NCI-H146 (cell line): ENCODE results near the gene SNRNP25.
A peak's percentile ranks its signal among the peaks of the same experiment; 100 is the strongest.

ENCODE experiments used
- DNase-seq: peaks from one replicate; lab custom pipeline; 2025; lab: John Stamatoyannopoulos, UW

SNRNP25 gene

GRCh38 chr16:78444-79150 is 25.0 kb downstream of the SNRNP25 start:
- peak; percentile 50 for DNase-seq

DNA sequence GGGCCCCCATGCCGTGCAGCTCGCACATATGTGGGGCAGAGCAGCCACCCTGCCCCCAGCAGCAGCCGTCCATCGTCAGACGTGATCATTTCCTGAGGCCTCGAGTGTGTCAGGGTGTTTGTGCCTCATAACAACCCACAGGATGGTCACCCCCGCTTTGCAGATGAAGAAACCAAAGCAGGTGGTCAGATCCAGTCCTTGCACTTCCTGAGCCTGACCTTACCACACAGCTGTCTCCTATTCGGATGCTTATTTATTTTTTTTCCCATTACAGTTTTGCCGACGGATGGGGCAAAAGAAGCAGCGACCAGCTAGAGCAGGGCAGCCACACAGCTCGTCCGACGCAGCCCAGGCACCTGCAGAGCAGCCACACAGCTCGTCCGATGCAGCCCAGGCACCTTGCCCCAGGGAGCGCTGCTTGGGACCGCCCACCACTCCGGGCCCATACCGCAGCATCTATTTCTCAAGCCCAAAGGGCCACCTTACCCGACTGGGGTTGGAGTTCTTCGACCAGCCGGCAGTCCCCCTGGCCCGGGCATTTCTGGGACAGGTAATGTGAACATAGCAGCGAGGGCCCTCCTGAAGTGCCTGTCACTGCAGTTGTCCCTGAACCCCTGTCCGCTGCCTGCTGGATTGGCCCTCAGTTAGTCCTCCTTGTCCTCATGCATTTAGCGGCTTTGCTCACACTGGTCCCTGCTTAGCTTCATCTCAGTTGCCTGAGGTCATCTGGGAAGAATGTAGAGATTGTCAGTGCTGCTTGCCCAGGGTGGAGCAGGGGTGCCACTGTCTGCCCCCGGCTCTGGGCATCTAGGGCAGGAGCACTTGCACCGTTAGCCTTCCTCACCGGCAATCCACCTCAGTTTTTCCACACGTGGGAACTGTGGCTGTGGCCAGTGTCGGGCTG is 25.8 kb downstream of the SNRNP25 start:
- no peak for DNase-seq

DNA sequence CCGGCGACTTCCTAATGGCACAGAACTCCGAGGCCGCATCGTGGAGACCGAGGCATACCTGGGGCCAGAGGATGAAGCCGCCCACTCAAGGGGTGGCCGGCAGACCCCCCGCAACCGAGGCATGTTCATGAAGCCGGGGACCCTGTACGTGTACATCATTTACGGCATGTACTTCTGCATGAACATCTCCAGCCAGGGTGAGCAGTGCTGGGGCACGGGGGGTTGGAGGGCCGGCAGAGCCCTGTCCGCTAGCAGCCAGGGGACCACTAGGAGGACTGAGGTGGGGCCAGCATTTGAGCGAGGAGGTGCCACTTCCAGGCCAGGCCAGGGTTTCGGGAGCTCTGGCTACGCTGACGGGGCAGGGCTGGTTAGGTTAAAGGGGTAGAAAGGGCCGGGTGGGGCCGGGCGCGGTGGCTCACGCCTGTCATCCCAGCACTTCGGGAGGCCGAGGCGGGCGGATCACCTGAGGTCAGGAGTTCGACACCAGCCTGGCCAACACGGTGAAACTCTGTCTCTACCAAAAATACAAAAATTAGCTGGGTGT is 29.5 kb downstream of the SNRNP25 start:
- no peak for DNase-seq

GRCh38 chr16:83781-84615 is 30.4 kb downstream of the SNRNP25 start:
- DNase-seq, result peak; percentile 83

- DNase-seq, result peak; percentile 68
These were observed 31.2 kb downstream of the SNRNP25 start for GRCh38 chr16:84718-85406.

DNA sequence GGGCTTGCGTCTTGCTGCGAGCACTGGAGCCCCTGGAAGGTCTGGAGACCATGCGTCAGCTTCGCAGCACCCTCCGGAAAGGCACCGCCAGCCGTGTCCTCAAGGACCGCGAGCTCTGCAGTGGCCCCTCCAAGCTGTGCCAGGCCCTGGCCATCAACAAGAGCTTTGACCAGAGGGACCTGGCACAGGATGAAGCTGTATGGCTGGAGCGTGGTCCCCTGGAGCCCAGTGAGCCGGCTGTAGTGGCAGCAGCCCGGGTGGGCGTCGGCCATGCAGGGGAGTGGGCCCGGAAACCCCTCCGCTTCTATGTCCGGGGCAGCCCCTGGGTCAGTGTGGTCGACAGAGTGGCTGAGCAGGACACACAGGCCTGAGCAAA is 31.8 kb downstream of the SNRNP25 start:
- DNase-seq, result no peak

- DNase-seq, result no peak
These were observed 32.2 kb downstream of the SNRNP25 start for GRCh38 chr16:85865-86264.

DNA sequence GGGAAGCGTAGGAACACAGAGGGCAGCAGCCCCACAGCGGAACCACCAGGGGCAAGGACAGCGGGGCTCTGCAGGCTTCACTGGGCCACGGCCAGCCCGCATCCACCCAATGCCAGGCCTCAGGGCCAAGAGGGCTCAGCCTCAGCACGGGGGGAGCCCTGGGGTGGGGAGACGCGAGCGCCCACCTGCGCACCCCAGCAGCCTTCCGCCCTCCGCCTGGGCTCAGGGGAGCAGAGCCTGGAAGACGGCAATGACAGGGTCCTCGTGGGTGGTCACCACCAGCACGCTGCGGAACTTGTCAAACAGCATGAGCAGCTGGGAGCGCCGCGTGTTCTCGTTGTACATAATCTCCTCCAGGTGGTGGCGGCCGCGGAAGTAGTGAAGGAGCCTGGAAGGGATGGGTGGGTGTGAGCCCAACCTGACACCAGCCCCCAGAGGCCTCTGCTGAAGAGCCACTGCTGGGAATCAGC is 32.9 kb downstream of the SNRNP25 start:
- DNase-seq, result no peak

- no peak for DNase-seq
These were observed 35.0 kb downstream of the SNRNP25 start for GRCh38 chr16:88613-89012.

DNA sequence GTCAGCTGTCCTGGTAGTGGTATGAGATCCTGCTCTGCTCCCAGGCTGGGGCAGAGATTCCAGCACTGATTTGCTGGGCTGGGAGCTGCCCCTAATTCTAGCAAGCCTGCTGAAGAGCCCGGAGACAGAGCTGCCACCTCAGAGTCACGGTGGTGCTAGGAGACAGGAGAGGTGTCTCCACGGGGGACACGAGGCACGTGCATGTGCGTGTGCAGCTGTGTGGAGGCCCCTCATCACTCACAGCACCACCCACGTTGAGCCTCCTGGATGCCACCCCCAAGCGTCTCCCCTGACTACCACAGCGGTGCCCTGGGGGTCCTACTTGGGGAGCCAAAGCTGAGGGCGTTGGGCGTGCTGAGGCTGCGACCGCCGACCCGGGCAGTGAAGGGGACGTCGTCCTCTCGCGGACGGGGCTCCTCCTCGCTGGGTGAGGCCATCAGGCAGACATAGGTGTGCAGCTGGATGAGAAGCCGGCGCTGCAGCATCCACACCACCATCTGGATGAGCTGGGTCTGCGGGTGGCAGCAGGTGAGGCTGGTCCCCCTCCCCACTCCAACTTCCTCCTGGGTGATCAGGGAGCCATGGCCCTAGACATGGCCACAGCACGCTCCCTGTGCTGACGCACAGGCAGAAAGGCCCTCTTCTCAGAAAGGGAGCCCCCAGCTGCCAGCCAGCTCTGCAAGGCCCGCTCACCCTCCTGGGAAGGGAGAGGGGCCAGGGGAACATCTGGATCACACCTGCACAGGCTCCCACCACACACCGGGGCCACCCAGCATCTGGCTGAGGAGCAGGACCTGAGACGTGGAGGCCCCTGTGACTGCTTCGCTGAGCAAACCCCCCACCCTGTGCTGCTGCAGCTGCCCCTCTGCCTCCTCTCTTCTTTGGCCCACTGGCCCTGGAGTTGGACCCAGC is 36.0 kb downstream of the SNRNP25 start:
- no peak for DNase-seq

- no peak for DNase-seq
These were observed 37.9 kb downstream of the SNRNP25 start for GRCh38 chr16:91484-91883.

GRCh38 chr16:92431-93339 is 39.1 kb downstream of the SNRNP25 start:
- DNase-seq, result no peak

DNA sequence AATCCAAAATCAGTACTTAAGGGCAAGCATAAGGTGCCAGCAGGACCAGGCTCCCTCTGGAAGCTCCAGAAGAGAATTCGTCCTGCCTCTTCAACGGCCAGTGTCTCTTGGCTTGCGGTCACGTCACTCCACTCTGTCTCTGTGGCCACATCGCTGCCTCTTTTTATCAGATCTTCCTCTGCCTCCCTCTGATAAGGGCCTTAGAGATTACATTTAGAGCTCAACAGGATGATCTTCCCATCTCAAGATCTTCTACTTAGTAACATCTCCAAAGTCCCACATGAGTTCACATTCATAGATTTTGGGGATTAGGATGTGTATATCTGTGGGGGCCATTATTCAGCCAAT is 41.3 kb downstream of the SNRNP25 start:
- no peak for DNase-seq

- peak; percentile 90 for DNase-seq
These were observed 43.3 kb downstream of the SNRNP25 start for GRCh38 chr16:96935-97381.

- no peak for DNase-seq
These were observed 44.2 kb downstream of the SNRNP25 start for GRCh38 chr16:97822-98221.

DNA sequence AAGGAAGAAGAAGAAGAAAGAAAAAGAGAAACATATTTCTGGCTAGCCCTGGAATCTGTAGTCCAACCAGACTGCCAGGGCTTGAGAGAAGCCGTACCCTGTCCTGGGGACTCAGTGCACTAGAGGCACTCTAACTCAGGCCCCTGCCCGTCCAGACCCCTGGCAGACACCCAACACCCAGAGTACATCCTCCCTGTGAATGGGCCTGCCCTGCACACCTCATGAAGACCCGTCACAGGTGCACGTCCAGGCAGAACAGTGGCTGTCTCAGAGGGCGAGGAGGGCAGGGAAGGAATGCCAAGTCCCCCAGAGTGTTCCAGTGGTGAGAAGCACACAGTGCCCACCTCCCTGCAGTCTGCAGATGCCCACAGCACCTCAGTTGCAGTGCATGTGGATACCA is 47.4 kb downstream of the SNRNP25 start:
- no peak for DNase-seq

- no peak for DNase-seq
These were observed 48.0 kb downstream of the SNRNP25 start for GRCh38 chr16:101586-101985.

- DNase-seq, result no peak
These were observed 48.6 kb downstream of the SNRNP25 start for GRCh38 chr16:102060-102855.
